GM21526 (cell line): ENCODE data around the gene WNT9B.

Experiments
- ATAC-seq: cut with Tn5 transposase; IDR thresholded peaks from one replicate; pipeline ENCODE4 v1.9.1; 2021; ENCODE audit warnings: moderate library complexity; ENCODE audit not compliant: unreplicated experiment, low FRiP score

WNT9B gene

GRCh38 chr17:46851029-46851741 is at the start of gene WNT9B:
Gene WNT9B (plus strand): TSS chr17:46851583. CDS start chr17:46851639, 56 bp downstream.
- no peak for ATAC-seq

GRCh38 chr17:46802800-46803199 is 48.6 kb upstream of the WNT9B start:
- no peak for ATAC-seq

- no peak for ATAC-seq
These were observed 47.8 kb upstream of the WNT9B start for GRCh38 chr17:46803544-46803943.

- no peak for ATAC-seq
These were observed 45.6 kb upstream of the WNT9B start for GRCh38 chr17:46805771-46806170.

- no peak for ATAC-seq
These were observed 42.2 kb upstream of the WNT9B start for GRCh38 chr17:46809110-46809571.

GRCh38 chr17:46810837-46811236 is 40.5 kb upstream of the WNT9B start:
- no peak for ATAC-seq

- no peak for ATAC-seq
These were observed 39.3 kb upstream of the WNT9B start for GRCh38 chr17:46811978-46812583.

GRCh38 chr17:46812624-46813318 is 38.6 kb upstream of the WNT9B start:
- no peak for ATAC-seq

GRCh38 chr17:46813920-46814319 is 37.5 kb upstream of the WNT9B start:
- no peak for ATAC-seq

GRCh38 chr17:46814446-46814845 is 36.9 kb upstream of the WNT9B start:
- ATAC-seq: no peak

GRCh38 chr17:46815474-46816353 is 35.7 kb upstream of the WNT9B start:
- ATAC-seq: no peak

- ATAC-seq: no peak
These were observed 34.1 kb upstream of the WNT9B start for GRCh38 chr17:46817151-46817900.

- no peak for ATAC-seq
These were observed 33.5 kb upstream of the WNT9B start for GRCh38 chr17:46817901-46818209.

- ATAC-seq: no peak
These were observed 33.0 kb upstream of the WNT9B start, which contains the start of gene WNT3 for GRCh38 chr17:46818316-46818928. Gene WNT3 (minus strand): TSS chr17:46818692. CDS start chr17:46818597, 95 bp downstream.

GRCh38 chr17:46818929-46819859 is 32.2 kb upstream of the WNT9B start:
- ATAC-seq: no peak

- no peak for ATAC-seq
These were observed 31.5 kb upstream of the WNT9B start for GRCh38 chr17:46819906-46820351.

- no peak for ATAC-seq
These were observed 30.6 kb upstream of the WNT9B start for GRCh38 chr17:46820592-46821450.
